GM13976 (cell line): ENCODE results near the gene GLT6D1.

Source experiments
- DNase-seq: peaks from one replicate; pipeline ENCODE4 v3.0.0; 2012; ENCODE audit warnings: low spot score
- in situ Hi-C: fragments of 300-500 bp; cut with MboI; formaldehyde crosslinking; loops from one replicate; pipeline ENCODE4 v1.12.0; 2022; ENCODE audit warnings: low sequenced_read_pairs, mixed read lengths, inconsistent platforms; ENCODE audit not compliant: unreplicated experiment
- TF ChIP-seq, protein P1 (sequence below): IDR thresholded peaks from 2 replicates; pipeline ENCODE4 v1.5.1; 2012; ENCODE audit warnings: borderline replicate concordance, mild to moderate bottlenecking; ENCODE audit not compliant: insufficient read depth; ENCODE audit errors: extremely low read depth, missing control alignments, control extremely low read depth

The GLT6D1 gene

DNA sequence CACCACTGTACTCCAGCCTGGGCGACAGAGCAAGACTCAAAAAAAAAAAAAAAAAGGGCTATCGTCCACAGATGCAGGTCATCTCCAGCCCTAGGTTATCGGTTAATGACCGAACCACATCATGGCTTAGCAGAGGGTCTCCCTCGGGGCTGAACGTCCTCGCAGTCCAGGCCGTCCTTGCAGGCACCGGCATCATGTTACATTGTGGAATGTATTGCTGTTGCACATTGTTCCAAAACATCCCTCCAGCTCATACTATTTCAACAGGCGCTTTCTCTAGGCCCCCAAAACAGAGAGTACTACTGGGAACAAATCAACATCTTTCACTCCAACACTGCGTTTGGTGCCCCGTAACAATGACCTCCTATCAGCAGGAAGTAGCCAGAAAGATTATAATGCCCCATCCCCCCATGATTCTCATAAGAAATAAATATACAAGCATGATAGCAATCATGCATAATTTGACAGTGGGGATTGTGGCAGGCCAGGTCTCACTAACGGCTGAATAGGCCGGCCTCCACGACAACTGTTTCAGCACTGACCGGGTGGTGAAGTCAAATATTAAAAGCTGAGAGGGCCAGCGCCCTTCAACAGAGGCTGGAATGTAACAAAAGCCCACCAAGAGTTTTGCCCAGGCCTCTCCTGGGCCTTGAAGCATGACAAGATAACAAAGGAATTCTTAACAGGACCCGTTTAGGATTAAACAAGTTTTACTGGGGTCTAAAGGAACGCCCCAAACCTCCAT lies 22.6 kb upstream of the GLT6D1 start:
- TF ChIP-seq, protein P1, sequence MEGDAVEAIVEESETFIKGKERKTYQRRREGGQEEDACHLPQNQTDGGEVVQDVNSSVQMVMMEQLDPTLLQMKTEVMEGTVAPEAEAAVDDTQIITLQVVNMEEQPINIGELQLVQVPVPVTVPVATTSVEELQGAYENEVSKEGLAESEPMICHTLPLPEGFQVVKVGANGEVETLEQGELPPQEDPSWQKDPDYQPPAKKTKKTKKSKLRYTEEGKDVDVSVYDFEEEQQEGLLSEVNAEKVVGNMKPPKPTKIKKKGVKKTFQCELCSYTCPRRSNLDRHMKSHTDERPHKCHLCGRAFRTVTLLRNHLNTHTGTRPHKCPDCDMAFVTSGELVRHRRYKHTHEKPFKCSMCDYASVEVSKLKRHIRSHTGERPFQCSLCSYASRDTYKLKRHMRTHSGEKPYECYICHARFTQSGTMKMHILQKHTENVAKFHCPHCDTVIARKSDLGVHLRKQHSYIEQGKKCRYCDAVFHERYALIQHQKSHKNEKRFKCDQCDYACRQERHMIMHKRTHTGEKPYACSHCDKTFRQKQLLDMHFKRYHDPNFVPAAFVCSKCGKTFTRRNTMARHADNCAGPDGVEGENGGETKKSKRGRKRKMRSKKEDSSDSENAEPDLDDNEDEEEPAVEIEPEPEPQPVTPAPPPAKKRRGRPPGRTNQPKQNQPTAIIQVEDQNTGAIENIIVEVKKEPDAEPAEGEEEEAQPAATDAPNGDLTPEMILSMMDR, result no peak
- no peak for DNase-seq
- in situ Hi-C loops, result no loop called here

DNA sequence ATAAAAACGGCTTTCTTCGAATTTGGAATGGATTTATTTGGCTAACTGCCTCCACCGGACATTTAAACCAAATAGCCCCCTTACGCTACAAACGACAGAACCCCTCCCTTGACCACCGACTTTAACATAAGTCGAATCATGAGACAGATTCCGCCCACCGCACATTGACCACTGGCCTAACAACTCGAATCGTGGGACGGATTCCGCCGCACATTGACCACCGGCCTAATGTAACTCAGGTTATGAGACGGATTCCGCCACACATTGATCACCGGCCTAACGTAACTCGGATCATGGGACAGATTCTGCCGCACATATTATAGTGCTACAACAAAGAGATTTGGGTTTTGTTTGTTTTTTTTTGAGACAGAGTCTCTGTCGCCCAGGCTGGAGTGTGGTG lies 21.1 kb upstream of the GLT6D1 start:
- in situ Hi-C loops, result no loop called here
- TF ChIP-seq, protein P1, result no peak
- DNase-seq, result no peak

DNA sequence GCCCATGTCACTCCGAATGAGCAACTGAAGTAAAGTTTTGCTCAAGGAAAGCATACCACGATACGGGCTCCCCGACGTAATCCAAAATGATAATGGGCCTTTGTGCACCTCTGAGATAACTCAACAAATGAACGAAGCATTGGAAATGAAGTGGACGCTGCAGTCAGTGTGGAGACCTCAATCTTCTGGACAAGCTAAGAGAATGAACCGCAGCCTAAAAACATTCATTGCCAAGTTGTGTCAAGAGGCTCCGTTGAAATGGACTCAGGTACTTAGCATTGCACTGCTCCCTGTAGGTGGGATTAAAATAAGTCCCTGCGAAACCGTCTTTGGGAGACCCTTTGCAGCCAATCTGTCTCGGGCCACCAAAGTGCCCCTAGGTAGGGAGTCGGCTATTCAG lies 19.9 kb upstream of the GLT6D1 start:
- TF ChIP-seq, protein P1, result no peak
- no peak for DNase-seq
- in situ Hi-C loops, result no loop called here

DNA sequence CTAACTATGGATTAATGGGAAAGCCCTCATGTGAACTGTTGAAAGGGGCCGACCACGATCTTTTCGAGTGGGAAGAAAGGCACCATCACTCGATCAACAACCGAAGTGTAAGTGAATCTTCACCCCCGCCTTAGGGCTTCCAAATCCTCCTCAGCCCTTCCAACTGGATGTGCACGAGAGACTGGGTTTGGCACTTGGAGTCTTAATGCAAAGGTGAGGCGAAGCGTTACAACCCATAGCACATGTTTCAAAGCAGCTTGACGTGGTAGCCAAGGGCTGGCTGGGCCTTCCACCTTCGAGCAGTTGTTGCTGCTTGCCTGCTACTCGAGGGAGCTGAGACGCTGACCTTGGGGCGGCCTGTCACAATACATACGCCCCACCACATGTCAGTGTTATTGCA lies 18.1 kb upstream of the GLT6D1 start:
- TF ChIP-seq, protein P1, result no peak
- in situ Hi-C loops, result no loop called here
- no peak for DNase-seq

DNA sequence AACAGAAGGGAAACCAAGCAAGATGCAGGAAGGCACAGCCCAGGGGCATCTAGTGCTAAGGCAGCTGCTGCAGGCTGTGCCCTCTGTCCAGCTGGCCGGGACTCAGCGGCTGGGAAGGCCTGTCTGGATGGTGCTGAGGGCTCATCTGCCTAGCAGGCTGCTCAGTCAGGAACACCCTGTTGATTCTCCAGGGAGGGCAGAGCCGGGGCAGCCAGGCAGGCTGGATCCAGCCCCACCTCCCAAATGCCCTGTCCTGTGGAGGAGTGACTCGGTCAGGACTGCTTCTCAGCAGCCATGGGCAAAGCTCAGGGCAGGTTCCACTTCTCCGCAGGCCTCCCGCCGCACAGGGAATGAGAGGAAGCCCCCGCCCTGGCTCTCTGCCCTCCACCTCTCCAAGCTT lies 16.0 kb upstream of the GLT6D1 start:
- in situ Hi-C loops, result no loop called here
- peak; percentile 17 for DNase-seq
- TF ChIP-seq, protein P1, result no peak

DNA sequence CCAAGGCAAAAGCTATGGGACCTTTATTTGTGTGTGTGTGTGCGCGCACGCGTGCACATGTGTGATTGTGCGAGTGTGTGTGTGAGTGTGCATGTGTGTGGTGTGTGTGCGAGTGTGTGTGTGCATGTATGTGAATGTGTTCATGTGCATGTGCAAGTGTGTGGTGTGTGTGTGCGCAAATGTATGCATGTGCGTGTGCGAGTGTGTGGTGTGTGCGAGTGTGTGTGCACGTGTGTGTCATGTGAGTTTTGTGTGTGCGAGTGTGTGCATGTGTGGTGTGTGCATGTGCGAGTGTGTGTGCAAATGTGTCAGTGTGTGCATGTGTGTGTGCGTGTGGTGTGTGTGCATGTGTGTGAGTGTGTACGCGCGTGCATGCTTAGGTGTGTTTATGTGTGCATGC lies 11.1 kb upstream of the GLT6D1 start:
- in situ Hi-C loops, result no loop called here
- DNase-seq, result no peak
- TF ChIP-seq, protein P1, result no peak
